ENCODE data around the gene STBD1.
"Not testable (repeated sequence)": the region's sequence is repeated elsewhere in the genome, so short reads cannot be mapped to it uniquely, and the experiment has no call there.

The STBD1 gene

DNA sequence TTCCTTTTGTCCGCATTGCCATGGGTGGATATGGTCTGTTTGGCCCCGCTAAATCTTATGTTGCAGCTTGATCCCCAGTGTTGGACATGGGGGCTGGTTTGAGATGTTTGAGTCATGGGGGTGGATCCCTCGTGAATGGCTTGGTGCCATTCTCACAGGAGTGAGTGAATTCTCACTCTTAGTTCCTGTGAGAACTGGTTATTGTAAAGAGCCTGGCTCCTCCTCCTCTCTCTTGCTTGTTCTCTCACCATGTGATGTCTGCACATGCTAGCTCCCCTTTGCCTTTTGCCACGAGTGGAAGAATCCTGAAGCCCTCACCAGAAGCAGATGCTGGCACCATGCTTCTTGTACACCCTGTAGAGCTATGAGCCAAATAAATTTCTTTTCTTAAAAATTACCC is 22.6 kb upstream of the STBD1 start:
- DNase-seq (ENCODE audit: low spot score) = no peak

DNA sequence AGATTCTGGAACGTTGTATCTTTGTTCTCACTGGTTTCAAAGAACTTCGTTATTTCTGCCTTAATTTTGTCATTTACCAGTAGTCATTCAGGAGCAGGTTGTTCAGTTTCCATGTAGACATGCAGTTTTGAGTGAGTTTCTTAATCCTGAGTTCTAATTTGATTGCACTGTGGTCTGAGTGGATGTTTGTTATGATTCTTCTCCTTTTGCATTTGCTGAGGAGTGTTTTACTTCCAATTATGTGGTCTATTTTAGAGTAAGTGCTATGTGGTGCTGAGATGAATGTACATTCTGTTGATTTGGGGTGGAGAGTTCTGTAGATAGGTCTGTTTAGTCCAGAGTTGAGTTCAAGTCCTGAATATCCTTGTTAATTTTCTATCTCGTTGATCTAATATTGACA is 18.7 kb upstream of the STBD1 start:
- DNase-seq (ENCODE audit: low spot score) = not testable (repeated sequence)

DNA sequence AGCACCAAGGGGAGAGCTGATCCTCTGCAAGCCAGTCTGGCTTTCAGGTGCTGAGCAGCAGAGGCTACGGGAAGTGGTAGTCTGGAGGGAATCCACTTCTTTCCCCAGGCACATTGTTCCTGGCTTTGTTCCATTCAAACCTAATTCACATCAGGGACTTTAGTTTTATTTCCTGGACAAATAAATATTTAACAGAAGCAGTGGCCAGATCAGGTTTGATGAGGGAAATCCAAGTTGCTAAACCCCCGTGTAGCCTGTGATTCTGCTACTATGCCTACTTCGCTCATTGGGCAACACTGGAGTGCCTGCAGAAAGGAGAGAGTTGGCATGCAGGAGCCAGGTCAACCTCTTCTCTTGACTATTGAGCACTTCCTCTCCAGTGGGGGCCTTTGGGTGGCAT is 13.8 kb upstream of the STBD1 start:
- no peak for DNase-seq (ENCODE audit: low spot score)

DNA sequence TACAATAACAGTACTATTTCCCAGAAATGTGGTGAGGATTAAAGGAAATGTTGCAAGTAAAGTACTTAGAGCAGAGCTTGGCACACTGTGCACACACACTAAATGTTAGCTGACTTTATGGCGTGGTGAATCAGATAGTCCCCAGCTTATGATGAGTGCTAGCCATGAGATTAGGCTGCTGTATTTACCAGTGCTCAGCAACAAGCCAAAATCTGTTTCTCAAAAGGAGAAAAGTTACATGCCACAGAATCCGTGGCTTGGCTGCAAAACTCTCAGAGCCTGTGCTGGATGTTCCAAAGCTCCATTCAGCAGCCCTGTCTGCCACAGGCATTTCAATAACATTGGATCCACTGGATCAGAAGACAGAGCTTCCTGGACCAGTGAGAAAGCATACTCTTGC is 12.8 kb upstream of the STBD1 start:
- no peak for DNase-seq (ENCODE audit: low spot score)

DNA sequence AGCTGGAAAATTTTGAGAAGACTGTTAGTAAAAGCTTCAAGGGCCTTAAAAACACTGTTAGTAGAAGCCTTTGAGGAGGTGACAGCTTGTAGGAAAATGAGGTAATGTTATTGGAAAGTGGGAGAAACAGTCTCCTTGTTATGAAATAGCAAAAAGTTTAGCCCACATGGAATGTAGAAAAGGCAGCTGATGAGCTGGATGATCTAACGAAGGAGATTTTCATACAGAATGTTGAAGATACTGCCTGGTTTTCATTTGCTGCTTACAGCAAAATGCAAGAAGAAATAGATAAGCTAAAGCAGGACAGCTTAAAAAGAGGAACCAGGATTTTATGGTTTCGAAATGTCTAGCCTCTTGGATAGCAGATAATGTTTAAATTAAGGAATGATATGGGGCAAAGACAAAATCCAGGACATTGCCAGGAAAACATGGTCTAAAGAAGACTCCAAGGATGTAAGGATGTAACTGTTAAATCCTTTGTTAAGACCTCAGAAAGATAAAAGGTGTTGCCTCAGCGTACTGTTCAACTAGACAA is 10.2 kb upstream of the STBD1 start:
- no peak for DNase-seq (ENCODE audit: low spot score)

DNA sequence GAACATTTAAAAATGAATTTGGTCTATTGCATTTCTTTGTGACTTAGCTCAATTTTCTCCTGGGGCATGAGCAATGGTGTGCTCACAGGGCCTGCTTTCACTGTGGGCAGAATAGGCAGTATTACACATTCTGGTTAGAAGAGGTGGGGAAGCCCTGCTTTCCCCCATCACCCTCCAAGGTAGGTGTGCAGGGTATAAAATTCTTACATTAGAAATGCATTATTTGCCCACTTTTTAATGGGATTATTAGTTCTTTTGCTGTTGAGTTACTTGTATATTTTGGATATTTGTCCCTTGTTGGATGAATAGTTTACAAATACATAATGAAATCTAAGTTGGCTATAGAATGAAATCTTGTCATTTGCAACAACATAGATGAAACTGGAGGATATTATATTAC is 8.3 kb upstream of the STBD1 start:
- no peak for DNase-seq (ENCODE audit: low spot score)

DNA sequence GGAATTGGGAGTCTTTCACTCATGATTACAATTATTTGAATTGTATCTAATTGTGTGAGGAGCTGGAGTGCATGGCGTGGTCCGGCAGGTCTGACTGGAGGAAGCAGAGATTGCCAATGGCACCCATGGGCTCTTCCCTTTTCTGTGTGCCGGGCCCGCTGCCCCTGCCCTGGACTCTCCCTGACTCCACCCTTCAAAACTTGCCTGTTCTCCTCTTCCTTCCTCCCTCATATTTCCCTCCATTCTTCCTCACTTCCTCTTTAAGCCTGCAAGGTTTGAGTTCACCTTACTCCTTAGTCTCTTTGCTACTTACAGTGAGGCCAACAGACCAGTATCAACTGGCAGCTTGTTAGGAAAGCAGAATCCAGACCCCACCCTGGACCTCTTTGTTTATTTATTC is 6.5 kb upstream of the STBD1 start:
- no peak for DNase-seq (ENCODE audit: low spot score)

DNA sequence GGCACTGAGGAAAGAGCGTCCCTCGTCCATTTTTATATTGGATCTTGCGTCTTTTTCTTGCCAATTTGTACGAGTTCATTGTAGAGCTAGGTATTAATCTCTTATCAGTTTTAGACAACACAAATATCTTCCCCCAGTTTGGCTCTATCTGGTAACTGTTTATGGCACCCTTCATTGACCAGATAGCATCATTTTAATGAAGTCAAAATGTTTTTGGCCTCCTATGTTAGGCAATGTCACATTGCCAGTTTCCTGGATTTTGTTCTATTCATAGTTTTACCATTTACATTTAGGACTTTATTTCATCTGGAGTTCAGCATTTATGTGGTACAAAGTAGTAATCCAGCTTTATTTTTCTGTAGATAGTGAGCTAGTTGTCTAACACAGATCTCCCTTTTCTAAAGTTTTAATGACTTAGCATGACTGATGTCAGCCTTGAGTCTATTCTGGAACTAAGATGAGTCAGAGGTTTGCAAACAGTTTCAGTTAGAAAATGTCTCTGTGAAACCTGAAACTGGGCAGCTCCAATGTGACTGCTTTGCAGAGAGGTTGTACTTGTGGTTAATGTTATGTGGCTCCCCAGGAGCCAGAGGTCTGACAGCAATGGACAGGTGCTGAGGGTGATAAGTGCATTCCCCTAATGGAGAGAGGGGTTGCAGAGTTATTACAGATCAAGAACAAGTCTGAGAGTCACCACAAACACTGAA is 5.3 kb upstream of the STBD1 start:
- peak; percentile 7 for DNase-seq (ENCODE audit: low spot score)

DNA sequence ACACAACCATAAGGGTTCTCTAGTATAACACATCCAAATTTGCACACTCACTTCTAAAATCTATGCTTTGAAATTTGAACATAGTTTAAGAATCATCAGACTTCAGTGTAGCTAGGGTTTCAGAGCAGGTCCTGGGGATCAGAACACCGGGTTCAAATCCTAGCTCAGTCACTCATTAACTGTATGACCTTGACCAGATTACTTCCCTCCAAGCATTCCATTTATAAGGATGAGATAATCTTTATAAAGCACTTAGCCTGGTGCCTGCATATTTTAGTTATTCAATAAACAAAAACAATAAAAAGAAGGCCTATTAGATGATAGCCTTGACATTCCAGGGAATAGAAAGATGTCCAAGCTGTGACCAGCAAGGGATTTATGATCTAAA is 4.8 kb upstream of the STBD1 start:
- no peak for DNase-seq (ENCODE audit: low spot score)

DNA sequence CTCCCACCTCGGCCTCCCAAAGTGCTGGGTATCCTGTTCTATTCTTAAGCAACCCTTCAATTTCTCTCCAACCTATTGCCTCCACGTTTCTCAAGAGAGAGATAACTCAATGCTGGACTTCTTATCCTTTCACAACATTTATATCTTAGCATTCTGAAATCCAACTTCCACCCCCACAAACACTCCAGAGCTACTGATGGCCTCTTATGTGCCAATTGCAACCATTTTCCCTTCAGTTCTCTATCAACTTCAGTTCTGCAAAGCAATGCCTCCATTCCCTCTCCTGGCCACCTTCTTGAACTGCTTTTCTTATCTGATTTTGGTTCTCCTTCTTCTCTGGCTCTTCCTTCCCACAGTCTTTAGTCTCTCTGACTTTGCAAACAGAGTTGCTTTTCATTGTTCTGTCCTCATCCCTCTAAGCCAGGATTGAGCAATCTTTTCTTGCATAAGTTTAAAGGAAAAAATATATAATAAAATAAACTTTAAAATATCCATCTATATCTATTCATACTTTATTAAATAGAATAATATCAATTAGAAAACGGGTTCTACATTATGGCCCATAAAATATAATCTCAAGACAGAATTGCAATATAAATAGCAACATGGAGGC is 3.6 kb upstream of the STBD1 start:
- DNase-seq (ENCODE audit: low spot score) = no peak

DNA sequence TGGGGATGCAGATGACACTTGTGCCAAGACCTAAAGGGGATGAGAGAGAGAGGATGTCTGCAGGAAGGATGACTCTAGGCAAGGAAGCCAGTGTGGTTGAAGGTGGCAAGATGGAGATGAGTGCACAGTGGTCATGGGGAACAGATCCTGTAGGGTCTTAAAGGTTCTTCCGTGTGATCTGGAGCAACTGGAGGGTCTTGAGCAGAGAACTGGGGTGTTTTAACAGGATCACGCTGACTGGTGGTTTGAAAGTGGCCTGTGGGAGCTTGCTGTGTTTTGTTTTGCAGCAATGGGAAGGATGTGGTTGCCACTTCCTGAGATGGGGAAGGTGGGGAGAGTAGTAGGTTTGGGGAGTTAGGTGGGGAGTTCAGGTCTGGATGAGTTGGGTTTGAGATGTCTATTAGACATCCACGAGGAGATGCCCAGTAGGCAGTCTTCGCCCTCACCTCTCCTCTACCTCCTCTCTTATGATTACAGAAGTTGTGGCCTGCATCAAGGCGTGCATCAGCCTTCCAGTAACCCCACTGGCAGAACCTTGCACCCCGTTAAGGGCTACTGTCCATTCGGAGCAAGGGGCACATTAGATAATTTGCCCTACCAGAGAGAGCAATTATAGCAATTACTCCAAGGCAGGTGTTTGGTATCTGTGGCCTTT is 1.4 kb upstream of the STBD1 start:
- no peak for DNase-seq (ENCODE audit: low spot score)

DNA sequence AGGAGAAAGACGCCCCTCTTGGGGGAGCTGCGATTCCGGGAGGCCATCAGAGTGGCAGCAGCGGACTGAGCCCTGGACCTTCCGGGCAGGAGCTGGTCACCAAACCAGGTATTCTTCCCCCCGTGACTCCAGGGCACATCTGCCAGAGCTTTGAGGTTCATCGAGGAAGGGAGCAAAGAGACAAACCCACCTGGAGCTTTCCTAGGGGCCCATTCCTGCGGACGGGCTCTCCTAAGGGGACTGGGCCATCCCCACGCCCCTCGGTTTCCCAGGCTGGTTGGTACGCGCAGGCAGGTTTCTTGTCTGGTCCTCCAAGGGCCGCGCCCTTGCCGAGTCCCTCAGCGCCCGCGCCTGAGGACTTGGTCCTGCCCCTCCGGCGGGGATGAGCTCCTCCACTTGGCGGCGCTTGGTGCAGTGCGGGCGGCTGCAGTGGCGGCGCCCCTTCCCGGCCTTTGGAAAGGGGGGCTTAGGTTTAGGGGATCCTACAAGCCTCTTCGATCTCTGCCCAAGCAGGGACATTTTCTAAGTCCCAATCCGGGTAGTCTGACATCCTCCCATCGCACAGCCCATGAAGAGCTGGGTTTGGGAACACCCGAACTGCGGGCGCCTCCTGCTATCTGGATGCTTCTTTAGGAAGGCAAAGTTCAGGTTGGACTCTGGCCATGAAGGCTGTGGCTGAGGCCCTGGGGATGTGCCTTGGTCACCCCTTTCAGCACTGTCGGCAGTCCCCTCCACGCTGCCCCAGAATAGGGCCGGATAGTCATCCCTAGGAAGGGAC is 538 bp downstream of the STBD1 start:
- DNase-seq (ENCODE audit: low spot score) = no peak

DNA sequence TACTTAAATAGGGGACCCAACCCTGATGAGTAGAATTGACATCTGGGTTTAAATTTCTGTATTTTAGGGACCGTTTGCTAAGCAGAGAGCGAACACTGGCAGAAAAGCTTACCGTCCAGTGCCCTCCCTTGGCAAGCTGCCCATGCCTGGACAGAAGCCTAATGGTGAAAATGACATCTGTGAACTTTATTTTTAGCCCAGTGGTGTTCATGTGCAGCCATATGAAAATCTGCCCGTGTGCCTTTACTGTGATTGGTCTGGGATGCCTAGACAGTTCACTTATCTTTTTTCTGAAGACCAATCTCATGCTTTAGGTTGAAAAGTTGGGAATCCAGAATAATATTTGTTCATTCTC is 1.1 kb downstream of the STBD1 start:
- DNase-seq (ENCODE audit: low spot score) = no peak

DNA sequence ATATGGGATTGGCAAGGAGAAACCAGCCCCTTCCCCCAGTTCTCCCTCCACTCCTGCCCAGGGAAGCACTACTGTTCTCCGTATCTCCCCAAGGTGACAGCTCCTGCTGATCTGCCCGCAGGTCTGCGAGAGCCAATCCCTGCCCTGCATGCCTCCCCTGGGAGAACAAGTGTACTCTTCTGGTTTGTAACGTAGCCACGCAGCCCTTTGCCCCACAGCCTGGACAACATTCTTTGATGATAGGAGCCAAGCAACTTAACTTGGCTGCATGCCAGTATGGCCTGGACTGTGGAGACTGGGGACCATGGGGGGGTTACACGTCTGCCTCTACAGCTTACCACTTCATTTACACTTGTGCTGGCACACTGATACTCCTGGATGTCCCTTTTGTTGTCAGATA is 2.0 kb downstream of the STBD1 start:
- no peak for DNase-seq (ENCODE audit: low spot score)

DNA sequence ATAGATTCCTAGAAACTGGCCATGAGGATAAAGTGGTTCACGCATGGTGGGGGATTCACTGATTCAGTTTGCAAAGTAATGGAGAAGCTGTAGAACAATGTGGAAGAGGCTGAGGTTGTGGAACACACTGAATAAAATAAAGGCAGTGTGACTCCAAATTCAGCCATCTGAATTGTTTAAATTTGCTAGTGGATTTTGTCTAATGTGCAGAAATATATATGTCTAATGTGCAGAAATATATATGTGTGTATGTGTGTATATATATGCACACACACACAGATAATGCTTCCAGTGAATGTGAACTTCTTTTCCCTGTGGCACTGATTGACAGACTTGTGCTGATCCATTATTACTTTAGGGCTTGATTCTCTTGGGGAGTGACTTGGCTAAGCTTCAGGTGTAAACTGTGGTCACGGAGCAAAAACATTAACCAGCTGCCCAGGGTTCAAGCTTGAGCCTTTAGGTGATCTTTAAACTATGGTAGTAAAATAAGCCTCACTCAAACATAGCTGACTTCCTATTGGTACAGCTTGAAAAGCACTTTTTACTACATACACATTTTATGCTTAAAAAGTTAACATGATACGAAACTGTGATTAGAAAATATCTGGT is 3.5 kb downstream of the STBD1 start:
- no peak for DNase-seq (ENCODE audit: low spot score)

DNA sequence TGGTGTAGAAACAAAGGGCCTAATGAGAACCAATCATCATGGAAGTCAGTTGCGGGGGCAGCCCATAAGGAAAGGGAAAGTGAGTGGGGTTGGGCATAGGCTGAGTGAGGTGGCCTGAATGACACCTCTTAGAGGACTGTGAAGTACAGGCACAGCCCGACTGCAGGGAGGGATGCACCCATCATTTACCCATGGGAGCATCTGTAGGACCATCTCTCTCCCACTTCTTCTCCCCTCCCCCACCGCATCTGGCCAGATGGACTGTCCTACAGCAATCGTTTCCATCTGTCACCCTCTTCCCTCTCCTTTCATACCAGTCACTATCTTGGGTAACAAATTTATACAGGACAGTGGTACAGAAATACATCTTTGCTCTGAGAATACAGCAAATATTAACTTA is 4.2 kb downstream of the STBD1 start:
- no peak for DNase-seq (ENCODE audit: low spot score)

DNA sequence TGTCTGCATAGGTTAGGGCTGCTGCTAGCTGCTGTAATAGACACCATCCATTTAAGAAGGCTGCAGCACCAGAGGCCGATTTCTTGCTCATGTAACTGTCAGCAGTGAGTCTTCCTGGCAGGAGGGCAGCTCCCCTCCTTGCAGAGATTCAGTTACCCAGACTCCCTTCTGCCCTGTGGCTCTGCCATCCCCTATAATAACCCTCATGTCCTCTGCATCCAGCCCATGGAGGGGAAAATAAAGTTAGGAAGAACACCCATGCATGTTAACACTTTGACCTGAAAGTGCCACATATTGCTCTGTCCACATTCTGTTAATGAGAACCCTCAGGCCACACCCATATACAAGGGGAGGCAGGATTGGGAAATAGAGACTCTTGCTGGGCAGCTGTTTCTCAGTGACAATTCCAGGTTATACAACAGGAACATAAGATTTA is 5.4 kb downstream of the STBD1 start:
- no peak for DNase-seq (ENCODE audit: low spot score)

DNA sequence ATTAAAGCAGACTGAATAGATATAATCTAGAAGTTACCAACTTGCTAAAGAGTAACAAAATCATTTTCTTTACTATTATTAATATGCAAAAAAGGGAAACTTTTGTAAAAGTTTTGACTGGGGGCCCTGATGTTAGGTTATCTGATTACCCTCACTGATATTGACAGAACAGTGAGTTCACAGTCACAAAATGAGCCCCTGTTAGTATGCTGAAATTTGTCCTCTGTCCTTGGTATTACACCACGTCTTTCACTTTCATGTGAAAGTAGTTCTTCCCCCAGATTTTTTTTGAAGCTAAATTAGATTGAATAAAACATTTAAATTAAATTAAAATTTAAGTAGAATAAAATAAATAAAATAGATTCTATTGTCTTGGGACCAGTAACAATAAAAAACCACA is 5.9 kb downstream of the STBD1 start:
- no peak for DNase-seq (ENCODE audit: low spot score)

DNA sequence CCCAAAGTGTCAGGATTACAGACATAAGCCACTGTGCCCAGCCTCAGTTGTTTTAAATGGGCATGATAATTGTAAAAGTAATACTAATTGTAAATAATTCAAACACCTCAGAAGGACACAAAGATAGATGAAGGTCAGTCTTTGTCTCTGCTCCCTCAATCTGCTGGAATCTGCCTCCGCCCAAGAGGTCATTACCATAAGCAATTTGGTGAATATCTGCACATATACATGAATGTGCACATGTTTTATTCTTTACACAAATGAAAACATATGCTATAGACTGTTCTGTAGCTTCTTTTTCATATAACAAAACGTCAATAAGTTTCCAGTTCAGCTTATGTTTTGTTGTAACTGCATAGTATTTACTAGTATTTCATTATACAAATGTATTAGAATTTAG is 7.0 kb downstream of the STBD1 start:
- no peak for DNase-seq (ENCODE audit: low spot score)

DNA sequence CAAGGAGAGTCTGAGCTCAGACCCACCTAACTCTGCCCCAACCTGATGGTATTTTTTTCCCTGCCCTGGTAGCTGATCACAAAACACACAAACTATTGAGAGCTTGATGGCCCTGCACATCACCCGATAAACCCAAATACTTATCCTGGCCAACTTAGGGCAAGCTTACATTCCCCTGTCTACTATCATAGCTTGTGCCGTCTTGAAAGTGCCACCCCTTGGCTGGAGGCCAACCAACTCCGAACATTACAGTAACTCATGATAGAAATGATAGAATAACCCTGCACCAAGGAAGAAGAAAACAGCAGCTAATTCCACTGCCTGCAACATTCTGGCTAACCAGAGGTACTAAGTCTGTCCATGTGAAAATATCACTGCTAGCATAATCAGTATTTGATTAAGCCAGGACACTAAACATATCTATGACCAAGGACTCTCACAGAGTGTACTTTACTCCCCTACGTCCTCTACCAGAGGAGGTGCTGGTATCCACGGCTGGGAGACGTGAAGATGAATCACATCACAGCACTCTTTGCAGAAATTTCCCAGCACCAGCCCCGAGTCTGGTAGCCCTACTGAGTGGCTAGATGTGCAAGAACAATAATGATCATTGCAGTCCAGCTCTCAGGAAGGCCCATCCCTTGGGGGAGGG is 8.9 kb downstream of the STBD1 start:
- DNase-seq (ENCODE audit: low spot score) = no peak

DNA sequence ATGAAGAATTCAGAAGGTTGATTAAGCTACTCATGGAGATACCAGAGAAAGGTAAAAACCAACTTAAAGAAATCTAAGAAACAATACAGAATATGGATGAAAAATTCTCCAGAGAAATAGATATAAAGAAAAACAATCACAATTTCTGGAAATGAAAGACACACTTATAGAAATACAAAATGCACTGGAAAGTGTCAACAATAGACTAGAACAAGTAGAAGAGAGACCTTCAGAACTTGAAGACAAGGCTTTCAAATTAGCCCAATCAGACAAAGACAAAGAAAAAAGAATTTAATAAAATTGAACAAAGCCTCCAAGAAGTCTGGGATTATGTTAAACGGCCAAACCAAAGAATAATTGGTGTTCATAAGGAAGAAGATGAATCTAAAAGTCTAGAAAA is 9.6 kb downstream of the STBD1 start:
- DNase-seq (ENCODE audit: low spot score) = no peak

DNA sequence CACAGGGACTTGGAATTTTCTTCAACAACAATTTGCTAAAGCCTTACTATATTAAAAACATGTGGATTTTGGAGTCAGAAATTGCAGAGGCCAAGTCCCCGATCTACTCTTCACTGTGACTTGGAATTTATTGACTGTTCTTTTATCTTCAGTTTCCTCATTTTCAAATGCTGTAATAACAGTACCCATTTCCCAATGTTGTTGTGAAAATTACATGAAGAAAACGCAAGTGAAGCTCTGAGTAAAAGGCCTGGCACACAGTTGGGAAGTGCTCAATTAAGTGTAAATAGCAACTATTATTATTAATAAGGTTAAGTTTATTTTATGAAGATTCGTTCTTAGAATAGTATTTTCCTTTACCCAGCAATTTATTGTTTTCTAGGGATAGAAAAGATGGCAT is 15.7 kb downstream of the STBD1 start:
- no peak for DNase-seq (ENCODE audit: low spot score)

Data from kidney capillary endothelial cell (primary cell).